Medulla oblongata (tissue), 1 donor: ENCODE measurements around the gene ARRDC2.
"Not testable (repeated sequence)": the region's sequence is repeated elsewhere in the genome, so short reads cannot be mapped to it uniquely, and the experiment has no call there.

Source experiments
- DNase-seq: peaks from one replicate; pipeline ENCODE4 v3.0.0-alpha.2; 2015; ENCODE audit errors: extremely low spot score

ARRDC2 gene

DNA sequence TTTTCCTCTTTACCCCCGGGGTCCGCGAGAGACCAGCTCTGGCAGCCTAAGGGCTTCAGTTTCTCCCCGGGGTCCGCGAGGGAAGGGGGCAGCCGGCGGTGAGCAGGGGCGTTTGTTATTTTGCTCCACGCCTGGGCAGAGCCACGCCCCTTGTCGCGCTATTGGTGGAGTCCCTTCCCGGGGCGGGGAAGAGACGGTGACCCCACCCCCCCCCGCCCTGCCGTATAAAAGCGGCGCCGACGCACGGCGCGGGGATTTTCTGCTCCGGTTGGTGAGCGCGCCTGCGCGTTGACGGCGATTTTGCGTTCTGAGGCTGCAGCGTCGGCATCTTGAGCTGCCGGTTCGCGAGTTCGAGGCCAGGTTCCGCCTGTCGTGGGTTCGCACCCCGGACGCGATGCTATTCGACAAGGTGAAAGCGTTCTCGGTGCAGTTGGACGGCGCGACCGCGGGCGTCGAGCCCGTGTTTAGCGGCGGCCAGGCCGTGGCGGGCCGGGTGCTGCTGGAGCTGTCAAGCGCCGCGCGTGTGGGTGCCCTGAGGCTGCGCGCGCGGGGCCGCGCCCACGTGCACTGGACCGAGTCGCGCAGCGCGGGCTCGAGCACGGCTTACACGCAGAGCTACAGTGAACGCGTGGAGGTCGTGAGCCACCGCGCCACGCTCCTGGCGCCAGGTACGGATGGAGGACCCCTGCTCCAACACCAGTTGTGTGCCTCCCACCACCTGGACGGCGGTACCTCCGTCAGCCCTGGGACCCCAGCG, at the start of gene ARRDC2:
Gene ARRDC2, plus strand, starts transcription at position 254 of the 757 bp plus-strand sequence. Its CDS starts 141 bp downstream, at position 395.
- peak; percentile 96 for DNase-seq

DNA sequence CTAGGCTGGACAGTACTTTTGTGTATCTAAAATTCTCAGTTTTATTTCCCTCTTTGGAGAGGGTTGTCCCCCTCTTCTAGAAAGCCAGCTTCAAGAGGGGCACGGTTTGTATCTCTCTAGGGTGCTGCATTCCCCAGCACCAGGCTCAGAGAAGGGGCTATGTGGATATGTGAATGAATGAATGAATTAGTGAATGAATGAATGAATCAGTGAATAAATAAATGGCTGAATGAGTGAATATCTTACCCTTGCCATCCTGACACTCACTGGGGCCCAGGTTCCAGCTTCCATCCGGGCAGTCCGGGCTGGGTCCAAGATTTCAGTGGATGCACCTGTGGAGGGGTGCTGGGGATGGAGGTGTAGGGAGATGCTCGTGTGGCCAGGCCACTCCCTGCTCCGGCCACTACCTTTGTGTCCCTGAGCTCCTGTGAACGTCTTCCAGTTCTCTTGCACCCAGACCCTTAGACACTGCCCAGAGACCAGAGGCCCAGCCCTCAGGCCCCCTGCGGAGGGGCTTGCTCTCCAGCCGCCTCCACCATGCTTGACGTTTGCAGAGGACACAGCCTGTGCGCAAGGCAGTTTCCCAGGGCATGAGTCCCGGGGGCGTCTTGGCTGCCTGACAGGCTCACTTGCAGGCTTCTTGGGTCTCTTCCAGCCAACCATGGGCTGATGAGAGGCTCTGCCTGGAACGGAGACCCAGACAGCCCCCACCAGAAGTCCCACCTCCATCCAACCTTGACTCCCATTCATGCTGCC, 43.9 kb upstream of the ARRDC2 start:
- DNase-seq: no peak

DNA sequence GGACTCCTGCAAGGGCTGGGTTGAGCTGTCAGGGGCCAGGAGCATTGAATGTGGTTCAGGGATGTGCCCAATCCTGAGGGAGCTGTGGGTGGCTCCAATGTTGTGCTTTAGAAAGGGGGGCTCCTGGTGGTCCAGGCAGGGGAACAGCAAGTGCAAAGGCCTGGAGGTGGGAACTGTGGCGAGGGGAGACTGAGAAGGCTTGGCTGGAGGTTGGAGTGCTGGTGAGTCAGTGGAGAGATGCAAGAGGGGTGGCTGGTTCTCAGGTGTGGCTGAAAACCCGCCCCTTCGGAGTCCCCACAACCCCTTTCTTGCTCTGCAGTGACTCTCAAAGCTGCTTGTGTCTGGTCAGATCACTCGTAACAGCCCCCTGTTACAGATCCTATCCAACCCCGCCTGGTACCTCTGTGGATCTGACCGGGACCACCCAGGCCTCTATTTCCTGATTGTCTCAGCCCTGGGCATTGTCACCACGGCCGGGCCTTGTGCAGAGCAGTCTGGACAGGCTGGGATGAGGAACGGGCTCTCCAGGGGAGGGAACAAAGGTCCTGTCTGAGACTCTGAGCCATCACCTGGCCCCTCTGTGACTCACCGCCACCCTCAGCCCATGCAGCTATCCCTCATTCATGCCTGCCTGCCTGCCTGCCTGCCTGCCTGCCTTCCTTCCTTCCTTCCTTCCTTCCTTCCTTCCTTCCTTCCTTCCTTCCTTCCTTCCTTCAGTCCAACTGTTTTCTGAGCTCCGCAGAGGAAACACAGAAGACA, 42.4 kb upstream of the ARRDC2 start:
- DNase-seq: no peak

DNA sequence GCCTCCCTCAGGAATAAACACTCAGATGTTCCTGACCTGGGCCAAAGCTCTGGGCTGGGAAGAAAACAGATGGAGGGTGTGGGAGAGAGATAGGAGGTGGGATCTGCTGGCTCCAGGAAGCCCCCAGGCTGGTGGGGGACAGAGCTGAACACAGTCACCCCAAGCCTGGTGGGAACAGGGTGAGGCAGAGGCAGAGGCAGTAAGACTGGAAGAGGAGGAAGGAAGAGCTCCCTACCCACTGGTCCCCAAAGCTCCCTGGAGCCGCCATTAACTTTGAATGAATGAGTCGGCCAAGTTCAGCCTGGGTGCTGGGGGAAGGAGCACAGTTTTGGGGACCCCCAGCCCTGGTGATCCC, 41.9 kb upstream of the ARRDC2 start:
- no peak for DNase-seq

DNA sequence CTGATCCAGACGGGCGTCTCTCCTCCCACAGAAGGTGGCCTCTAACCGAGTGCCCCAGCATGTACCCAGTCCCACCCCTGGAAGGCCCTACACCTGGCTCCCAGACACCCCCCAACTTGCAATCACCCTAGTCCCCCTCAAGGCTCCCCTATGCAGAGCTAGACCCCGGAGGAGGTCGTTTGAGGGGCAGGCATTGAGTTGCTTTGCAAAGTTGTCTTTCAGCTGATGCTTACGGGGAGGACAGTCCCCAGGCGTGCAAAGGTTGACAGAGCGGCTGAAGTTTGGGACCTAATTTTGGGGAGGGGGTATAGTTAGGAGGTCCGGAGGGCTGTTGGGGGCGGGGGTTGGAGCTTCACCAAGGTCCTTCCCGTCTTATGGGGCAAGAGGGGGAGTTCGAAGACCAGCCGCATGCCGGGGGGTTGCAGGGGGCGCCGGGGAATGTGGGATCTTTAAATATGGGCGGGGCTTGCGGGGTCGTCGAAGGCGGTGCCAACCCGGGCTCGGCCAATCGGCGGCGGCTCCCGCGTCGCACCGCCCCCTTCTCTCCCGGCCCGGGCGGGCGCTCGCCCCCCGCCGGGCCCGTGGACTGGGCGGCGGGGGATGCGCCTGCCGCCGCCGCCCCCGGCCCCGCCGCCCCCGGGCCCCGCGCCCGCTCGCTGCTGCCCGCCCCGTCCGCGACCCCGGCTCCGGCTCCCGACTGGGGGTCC, 41.3 kb upstream of the ARRDC2 start, which contains the start of gene KCNN1:
Gene KCNN1, plus strand, starts transcription at position 558 of the 707 bp plus-strand sequence. CDS start 6,782 bp downstream, outside the sequence.
- no peak for DNase-seq

DNA sequence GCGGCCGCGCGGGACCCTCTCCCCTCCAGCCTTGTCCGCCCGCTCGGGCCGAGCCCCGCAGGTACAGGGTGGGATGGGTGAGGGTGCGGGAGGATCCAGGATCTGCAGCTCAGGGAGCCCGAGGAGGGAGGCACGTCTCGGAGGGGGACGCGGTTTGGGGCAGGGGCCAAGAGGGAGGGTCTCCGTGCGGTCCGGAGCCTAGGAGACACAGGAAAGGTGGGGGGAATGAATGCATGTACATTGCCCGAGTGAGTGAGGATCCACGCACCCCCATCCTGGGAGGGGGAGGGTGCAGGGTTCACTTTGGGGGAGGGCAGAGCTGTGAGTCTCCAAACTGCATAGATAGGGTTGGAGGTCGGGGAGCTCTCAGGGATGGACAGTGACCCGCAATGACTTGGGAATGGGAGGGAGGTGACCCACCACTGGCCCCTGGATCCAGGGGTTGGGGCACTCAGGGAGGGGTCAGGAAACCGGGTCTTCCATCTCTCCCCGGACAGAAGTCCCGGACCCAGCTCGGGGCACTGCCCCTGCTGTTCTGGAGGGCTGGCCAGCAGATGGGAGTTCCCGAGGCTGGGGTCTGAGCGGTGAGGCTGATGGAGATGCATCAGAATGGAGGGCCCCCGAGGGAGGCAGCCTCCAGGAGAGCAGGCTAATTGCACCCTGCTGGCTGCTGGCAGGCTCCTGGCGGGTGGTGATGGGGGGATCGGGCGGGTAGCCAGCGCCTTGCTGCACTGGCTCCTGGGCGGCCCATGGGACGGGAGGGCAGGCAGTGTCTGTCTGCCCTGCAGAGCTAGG, 40.5 kb upstream of the ARRDC2 start:
- DNase-seq: no peak

DNA sequence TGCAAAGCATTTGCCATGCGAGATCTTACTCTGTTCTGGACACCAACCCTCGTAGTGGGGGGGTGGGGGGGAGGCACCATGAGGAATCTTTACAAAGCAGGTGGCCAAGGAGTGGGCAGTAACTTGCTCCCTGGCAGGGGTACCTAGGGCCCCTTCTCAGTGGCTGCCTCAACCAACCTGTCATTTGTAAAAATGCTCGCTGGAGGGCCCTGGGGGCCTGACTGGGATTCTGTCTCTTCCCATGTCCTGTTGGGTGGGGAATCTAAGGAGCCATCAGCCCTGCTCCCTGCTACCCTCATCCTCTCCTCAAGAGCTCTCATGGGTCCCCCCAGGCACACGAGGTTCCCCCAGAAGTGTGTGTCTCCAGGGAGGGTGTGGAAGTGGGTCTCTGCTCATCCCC, 39.6 kb upstream of the ARRDC2 start:
- no peak for DNase-seq

DNA sequence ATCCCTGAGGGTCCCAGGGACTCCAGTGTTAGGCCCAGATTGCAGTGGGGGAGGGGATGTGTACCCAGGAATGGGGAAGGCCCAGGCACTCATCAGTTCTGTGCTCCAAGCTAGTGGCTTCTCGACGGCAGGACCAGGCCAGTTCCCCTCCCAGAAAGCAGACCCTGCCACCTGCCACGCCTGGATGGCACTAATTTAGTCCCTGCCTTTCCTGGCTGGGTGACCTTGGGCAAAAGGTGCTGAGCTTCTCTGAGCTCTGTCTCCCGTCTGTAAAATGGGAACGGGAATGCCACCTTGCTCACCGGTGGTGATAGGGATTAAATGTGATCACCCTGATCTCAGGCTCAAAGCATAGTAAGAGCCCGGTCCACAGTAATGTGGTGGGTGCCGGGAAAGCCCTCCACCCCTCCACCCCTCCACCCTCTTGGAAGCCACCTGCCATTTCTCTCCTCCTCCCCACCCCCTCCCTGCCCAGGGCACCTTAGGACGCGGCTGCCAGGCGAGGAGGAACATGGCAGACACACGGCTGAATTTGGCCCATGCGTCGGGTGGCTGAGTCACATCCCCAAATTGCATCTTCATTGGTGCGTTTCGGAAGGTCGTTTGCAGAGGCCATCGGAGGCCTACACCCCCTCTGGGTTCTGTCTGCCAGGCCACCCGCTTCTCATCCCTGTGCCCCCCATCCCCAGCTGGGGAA, 38.7 kb upstream of the ARRDC2 start:
- DNase-seq: no peak

DNA sequence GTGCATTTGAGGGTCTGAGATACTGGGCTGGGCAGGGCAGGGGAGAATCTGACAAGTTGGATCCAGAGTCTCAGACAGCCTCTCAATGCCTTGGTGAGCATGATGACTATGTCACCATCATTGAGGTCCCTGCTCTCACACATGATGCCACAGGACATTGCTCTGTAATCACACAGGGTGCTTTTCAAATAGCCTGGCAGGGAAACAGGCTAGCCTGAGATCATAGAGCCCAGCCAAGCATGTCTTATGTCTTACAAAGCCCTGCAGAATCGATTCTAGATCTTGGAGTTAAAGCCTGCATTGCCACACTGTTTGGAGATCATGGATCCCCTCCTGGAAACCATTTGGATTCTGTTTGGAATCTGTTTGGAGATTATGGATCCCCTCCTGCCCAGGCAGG, 35.7 kb upstream of the ARRDC2 start:
- no peak for DNase-seq

DNA sequence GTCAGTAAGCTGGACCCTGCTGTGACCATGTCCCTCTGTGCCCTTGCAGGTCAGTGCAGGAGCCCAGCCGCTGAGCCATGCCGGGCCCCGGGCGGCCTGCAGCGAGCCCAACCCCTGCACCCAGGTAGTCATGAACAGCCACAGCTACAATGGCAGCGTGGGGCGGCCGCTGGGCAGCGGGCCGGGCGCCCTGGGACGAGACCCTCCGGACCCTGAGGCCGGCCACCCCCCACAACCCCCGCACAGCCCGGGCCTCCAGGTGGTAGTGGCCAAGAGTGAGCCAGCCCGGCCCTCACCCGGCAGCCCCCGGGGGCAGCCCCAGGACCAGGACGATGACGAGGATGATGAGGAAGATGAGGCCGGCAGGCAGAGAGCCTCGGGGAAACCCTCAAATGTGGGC, 34.2 kb upstream of the ARRDC2 start:
- no peak for DNase-seq

DNA sequence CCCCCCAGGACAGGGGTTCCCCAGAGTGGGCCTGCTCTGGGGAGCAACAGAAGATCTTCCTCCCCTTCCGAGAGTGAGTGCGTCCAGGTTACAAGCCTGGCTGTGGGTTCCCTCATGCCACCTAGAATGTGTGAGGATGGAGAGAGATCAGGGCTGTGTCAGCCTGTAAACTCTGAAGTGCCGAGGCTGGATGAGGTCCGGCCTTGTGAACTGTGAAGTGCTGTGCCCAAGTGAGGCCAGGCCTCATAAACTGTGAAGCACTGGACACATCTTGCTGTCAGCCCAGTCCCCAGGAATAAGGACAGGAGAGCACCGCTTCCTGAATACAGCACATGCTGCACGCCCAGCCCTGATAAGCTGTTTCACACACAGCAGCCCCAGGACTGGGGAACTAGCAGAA, 33.4 kb upstream of the ARRDC2 start:
- DNase-seq: no peak

DNA sequence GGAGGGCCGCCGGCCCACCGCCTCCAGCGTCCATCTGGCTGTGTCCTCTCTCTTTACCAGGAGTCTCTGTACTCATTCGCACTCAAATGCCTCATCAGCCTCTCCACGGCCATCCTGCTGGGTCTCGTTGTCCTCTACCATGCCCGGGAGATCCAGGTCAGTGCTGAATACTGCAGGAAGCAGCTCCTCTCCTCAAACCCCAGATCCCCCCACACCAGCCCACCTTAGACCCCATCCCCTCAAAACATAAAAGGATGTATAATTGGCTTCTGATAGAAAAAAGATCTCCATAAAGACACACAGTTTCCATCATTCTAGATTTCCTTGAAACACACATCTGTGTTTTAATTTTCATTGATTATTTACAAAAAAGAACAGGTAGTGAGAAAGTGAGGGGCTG, 32.9 kb upstream of the ARRDC2 start:
- no peak for DNase-seq

DNA sequence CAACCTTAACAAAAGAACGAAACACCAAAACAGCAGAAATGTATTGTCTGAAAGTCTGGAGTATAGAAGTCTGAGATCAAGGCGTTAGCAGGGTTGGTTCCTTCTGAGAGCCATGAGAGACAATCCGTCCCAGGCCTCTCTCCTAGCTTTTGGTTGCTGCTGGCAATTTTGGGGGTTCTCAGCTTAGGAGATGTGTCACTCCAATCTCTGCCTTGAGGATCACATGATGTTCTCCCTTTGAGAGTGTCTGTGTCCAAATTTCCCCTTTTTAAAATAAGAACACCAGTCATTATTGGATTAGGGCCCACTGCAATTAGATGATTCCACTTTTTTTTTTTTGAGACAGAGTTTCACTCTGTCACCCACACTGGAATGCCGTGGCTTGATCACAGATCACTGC, 30.9 kb upstream of the ARRDC2 start:
- peak; percentile 46 for DNase-seq

DNA sequence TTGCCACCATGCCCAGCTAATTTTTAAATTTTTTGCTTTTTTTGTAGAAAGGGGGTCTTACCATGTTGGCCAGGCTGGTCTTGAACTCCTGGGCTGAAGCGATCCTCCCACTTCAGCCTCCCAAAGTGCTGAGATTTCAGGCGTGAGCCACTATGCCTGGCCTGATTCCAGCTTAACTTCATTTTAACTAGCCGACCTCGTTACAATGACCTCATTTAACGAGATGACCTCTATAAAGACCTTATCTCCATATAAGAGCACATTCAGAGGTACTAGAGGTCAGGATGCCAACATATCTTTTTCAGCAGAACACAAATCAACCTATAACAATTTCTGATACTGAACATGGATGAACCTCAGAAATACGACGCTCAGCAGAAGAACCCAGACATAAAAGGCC, 30.5 kb upstream of the ARRDC2 start:
- no peak for DNase-seq

DNA sequence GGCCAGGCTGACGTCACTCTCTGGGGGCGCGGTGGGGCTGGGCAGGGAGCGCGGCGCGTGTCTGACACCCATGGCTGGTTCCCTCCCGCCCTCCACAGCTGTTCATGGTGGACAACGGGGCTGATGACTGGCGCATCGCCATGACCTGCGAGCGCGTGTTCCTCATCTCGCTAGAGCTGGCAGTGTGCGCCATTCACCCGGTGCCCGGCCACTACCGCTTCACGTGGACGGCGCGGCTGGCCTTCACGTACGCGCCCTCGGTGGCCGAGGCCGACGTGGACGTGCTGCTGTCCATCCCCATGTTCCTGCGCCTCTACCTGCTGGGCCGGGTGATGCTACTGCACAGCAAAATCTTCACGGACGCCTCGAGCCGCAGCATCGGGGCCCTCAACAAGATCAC, 26.4 kb upstream of the ARRDC2 start:
- DNase-seq: no peak

DNA sequence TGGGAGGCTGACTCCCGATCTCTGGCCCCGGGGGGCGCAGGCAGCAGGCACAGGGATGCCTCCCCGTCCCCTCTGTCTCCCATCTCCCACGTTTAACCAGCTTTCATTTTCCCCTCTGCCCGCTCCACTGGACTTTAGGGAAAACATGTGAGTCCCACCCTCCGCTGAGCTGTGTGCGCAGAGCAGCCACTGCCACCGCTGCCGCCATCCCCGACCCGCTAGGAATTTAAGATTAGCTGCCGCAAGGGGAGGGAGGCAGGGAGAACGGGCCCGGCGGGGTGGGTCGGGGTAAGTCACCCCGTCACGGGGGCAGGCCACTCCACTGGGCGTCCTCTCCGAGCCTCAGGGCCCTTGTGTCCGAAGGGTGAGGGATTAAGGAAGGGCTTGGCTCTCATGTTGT, 25.5 kb upstream of the ARRDC2 start:
- DNase-seq: no peak

DNA sequence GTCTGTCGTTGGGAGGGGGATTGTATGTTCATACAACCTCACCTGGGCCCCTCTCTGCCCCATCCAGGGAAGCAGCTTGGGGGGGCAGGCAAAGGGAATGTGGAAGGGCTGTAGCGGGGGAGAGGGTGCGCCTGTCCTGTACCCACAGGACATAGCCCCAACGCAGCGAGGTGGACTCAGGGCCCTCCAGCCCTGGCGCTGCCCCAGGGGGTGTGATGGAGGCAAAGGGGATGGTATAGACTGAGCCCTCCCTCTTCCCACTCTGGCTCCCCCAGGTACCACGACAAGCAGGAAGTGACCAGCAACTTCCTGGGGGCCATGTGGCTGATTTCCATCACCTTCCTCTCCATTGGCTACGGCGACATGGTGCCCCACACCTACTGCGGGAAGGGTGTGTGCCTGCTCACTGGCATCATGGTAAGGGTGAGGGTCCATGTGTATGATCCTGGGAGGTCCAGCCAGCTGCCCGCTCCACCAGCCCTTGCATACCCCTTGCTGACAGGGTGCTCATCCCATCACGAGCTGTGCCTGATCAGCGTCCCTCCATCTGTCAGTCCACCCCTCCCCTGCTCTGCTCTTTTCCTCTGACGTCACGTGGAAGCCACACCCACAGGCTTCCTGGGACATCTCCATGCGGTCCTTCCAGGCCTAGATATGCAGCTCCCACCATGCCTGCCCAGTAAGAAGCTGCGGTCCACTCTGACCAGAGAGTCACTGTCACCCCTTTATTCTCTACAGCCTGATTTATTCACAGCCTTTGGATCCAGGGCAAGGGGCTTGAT, 22.7 kb upstream of the ARRDC2 start:
- DNase-seq: no peak

DNA sequence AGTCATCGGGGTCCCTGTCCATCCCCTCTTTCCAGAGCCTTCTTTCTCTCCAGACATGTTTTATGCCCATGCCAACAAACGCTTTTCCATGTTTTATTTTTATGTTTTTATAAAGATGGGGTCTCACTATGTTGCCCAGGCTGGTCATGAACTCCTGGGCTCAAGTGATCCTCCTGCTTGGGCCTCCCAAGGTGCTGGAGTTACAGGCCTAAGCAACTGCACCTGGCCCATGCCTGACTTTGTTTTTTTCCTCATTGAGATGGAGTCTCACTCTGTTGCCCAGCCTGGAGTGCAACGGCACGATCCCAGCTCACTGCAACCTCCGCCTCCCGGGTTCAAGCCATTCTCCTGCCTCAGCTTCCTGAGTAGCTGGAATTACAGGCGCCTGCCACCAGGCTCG, 21.4 kb upstream of the ARRDC2 start:
- DNase-seq: not testable (repeated sequence)

DNA sequence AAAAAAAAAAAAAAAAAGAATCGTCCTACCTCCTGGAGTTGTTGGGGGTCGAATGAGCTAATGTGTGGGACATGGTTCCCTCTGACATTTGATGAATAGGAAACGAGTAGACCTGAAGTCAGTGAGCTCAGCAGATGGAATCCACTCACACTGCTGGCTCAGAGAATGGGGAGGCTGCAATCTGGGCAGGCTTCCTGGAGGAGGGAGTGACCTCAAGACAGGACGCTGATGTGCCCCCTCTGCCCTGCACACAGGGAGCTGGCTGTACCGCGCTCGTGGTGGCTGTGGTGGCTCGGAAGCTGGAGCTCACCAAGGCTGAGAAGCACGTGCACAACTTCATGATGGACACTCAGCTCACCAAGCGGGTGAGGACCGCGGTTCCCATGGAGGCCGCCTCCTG, 19.8 kb upstream of the ARRDC2 start:
- DNase-seq: no peak
